ENCODE results near the gene PLEKHN1. TPM values are rescaled to one million over a fixed set of nuclear protein-coding genes. Genes with fewer than 3 reads are reported as not detected.

The PLEKHN1 gene
- total RNA-seq, 1 donor from 2014 or later: 15.2 TPM

DNA sequence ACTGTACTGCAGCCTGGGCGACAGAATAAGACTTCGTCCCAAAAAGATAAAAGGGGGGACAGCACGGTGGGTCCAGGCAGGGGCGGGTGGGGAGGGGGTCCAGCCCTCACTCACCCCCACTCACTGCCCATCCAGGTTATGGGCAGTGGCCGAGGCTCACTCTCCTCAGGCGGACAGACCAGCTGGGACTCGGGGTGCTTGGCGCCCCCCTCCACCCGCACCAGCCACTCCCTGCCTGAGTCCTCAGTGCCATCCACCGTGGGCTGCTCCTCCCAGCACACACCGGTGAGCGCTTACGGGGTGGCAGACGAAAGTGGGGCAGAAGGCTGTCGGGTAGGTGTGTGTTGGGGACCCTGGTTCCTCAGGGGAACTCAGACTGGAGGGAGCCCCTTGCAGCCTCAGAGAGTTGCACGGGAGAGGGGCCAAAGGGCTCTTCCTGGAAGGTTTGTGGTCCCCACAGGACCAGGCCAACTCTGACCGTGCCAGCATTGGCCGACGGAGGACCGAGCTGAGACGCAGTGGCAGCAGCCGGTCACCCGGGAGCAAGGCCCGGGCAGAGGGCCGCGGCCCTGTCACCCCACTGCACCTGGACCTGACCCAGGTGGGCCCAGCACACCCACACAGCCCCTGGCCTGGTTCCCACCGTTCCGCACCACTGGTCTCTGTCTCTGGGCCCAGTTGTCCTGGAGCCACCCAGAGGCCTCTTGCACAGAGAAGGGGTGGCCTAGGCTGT is 6.6 kb downstream of the PLEKHN1 start:
- intact Hi-C loops (cut with DNase I): no loop called here
- Histone ChIP-seq H3K36me3 (no peaks in the 10 kb centered on the region), H3K4me3 (no peak overlapping the region), H3K9me3 (no peaks in the 10 kb centered on the region), H3K27ac (no peak overlapping the region), H3K4me1 (peaks cover 29% of the 10 kb centered on the region), H3K27me3 (peaks cover 4% of the 10 kb centered on the region)
- DNase-seq (ENCODE audit: extremely low spot score in 2 of 2): no peak
- TF ChIP-seq CTCF (IDR thresholded peaks at IDR 0.05): no peak
- no peak for TF ChIP-seq POLR2AphosphoS5 (IDR thresholded peaks at IDR 0.05; ENCODE audit: insufficient read depth in 1 of 2, low read depth in 1 of 2)
- TF ChIP-seq POLR2A (IDR thresholded peaks at IDR 0.05): no peak

- no peak overlapping the region for H3K27ac ChIP-seq
- TF ChIP-seq POLR2AphosphoS5 (IDR thresholded peaks at IDR 0.05; ENCODE audit: insufficient read depth in 1 of 2, low read depth in 1 of 2) (no peak), CTCF (IDR thresholded peaks at IDR 0.05) (no peak), POLR2A (IDR thresholded peaks at IDR 0.05) (no peak)
- no peak for DNase-seq (ENCODE audit: extremely low spot score in 2 of 2)
- H3K4me1 ChIP-seq: peaks cover 27% of the 10 kb centered on the region
- peaks cover 4% of the 10 kb centered on the region for H3K27me3 ChIP-seq
- H3K4me3 ChIP-seq: no peak overlapping the region
- intact Hi-C loops (cut with DNase I): no loop called here
- no peaks in the 10 kb centered on the region for H3K9me3 ChIP-seq
- H3K36me3 ChIP-seq: no peaks in the 10 kb centered on the region
Measured at GRCh38 chr1:973459-974292, 7.4 kb downstream of the PLEKHN1 start.

DNA sequence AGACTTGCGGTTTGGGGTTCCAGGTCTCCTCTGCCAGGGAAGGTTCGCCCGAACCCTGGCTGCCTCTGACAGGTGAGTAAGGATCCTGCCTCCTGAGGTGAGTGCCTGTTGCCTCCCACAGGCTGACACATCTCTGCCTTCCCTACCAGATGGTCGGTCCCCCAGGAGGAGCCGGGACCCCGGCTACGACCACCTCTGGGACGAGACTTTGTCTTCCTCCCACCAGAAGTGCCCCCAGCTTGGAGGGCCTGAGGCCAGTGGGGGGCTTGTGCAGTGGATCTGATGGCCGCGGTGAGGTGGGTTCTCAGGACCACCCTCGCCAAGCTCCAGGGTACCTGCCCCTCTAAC is 8.0 kb downstream of the PLEKHN1 start:
- TF ChIP-seq CTCF (IDR thresholded peaks at IDR 0.05) (no peak), POLR2AphosphoS5 (IDR thresholded peaks at IDR 0.05; ENCODE audit: insufficient read depth in 1 of 2, low read depth in 1 of 2) (no peak), POLR2A (IDR thresholded peaks at IDR 0.05) (no peak)
- no peak for DNase-seq (ENCODE audit: extremely low spot score in 2 of 2)
- Histone ChIP-seq H3K4me1 (peaks cover 27% of the 10 kb centered on the region), H3K36me3 (no peaks in the 10 kb centered on the region), H3K27ac (no peak overlapping the region), H3K4me3 (no peak overlapping the region), H3K27me3 (peaks cover 4% of the 10 kb centered on the region), H3K9me3 (no peaks in the 10 kb centered on the region)
- intact Hi-C loops (cut with DNase I): no loop called here

- Histone ChIP-seq H3K4me3 (no peak overlapping the region), H3K27ac (no peak overlapping the region), H3K27me3 (peaks cover 4% of the 10 kb centered on the region), H3K4me1 (peaks cover 27% of the 10 kb centered on the region), H3K9me3 (no peaks in the 10 kb centered on the region), H3K36me3 (no peaks in the 10 kb centered on the region)
- no peak for DNase-seq (ENCODE audit: extremely low spot score in 2 of 2)
- intact Hi-C loops (cut with DNase I): no loop called here
- no peak for TF ChIP-seq CTCF (IDR thresholded peaks at IDR 0.05)
- TF ChIP-seq POLR2A (IDR thresholded peaks at IDR 0.05): no peak
- TF ChIP-seq POLR2AphosphoS5 (IDR thresholded peaks at IDR 0.05; ENCODE audit: insufficient read depth in 1 of 2, low read depth in 1 of 2): no peak
Measured at GRCh38 chr1:974687-975328, 8.5 kb downstream of the PLEKHN1 start.

All from vagina (tissue), 2 donors.